ENCODE data around the gene NR2C1. TPM values are rescaled to one million over a fixed set of nuclear protein-coding genes. Genes with fewer than 3 reads are reported as not detected.

NR2C1 gene
- polyA plus RNA-seq, 3 donors, result 2.2 to 24.7 (median 6.0) TPM

- intact Hi-C loops (cut with micrococcal nuclease), result no loop called here
- no peaks in the 10 kb centered on the region for H3K79me2 ChIP-seq (ENCODE audit: insufficient read depth, low read length)
- no peak overlapping the region for H3K4me3 Mint-ChIP-seq
- no peaks in the 10 kb centered on the region for H3K4me1 Mint-ChIP-seq
- H3K4me1 ChIP-seq (ENCODE audit: control insufficient read depth in 1 of 2, insufficient read depth in 2 of 2, low read length in 2 of 2), result no peaks in the 10 kb centered on the region
- no peaks in the 10 kb centered on the region for H4K20me1 ChIP-seq (ENCODE audit: insufficient read depth, low read length)
- H3K27me3 ChIP-seq (ENCODE audit: control insufficient read depth in 2 of 2, insufficient read depth in 2 of 2, low read length in 2 of 2), result no peaks in the 10 kb centered on the region
- H3K27me3 Mint-ChIP-seq (ENCODE audit: low read depth in 3 of 3), result peaks cover 0 to 2% (median 0%) of the 10 kb centered on the region in 3 donors
- H3K36me3 Mint-ChIP-seq, result peaks cover 33 to 48% of the 10 kb centered on the region in 2 donors
- no peak for DNase-seq
- no peak overlapping the region for H2AFZ ChIP-seq (ENCODE audit: insufficient read depth, low read depth, low read length, poor library complexity, severe bottlenecking)
- peak overlapping the region in 1 of 7 donors; percentile 14 for H3K27ac Mint-ChIP-seq
- TF ChIP-seq CTCF (IDR thresholded peaks at IDR 0.05), result no peak
- no peak overlapping the region for H3K9ac ChIP-seq (ENCODE audit: insufficient read depth, low read length, poor library complexity, severe bottlenecking)
- no peak overlapping the region for H3K4me3 ChIP-seq (replicated peaks in 1 of 3; ENCODE audit: low read depth in 2 of 3, low read length in 3 of 3)
- peaks cover 24 to 45% of the 10 kb centered on the region in 2 donors for H3K36me3 ChIP-seq (replicated peaks in 1 of 2; ENCODE audit: control insufficient read depth in 1 of 2, insufficient read depth in 2 of 2, low read length in 2 of 2)
- no peak overlapping the region for H3K4me2 ChIP-seq (replicated peaks; ENCODE audit: extremely low read depth, low read length, poor library complexity, severe bottlenecking)
- WGBS (ENCODE audit: insufficient coverage), result 90% methylated on average over 2 of the region's 2 CpGs
- no peak overlapping the region for H3K27ac ChIP-seq (ENCODE audit: low read depth in 1 of 2, low read length in 2 of 2)
- no peaks in the 10 kb centered on the region for H3K9me3 Mint-ChIP-seq
- no peaks in the 10 kb centered on the region for H3K9me3 ChIP-seq (replicated peaks in 1 of 2; ENCODE audit: control insufficient read depth in 1 of 2, insufficient read depth in 1 of 2, low read length in 2 of 2)
These were observed 50.9 kb downstream of the NR2C1 start for GRCh38 chr12:95022477-95022876.

GRCh38 chr12:95017482-95017881 lies 55.9 kb downstream of the NR2C1 start:
- Mint-ChIP-seq H3K27me3 (ENCODE audit: low read depth in 3 of 3) (peaks cover 0 to 2% (median 0%) of the 10 kb centered on the region in 3 donors), H3K36me3 (peaks cover 22 to 26% of the 10 kb centered on the region in 2 donors), H3K4me3 (no peak overlapping the region), H3K27ac (no peak overlapping the region), H3K9me3 (peaks cover 0 to 6% (median 0%) of the 10 kb centered on the region in 7 donors), H3K4me1 (peaks cover 7% of the 10 kb centered on the region)
- Histone ChIP-seq H4K20me1 (ENCODE audit: insufficient read depth, low read length) (no peaks in the 10 kb centered on the region), H3K9ac (ENCODE audit: insufficient read depth, low read length, poor library complexity, severe bottlenecking) (no peak overlapping the region), H2AFZ (ENCODE audit: insufficient read depth, low read depth, low read length, poor library complexity, severe bottlenecking) (no peak overlapping the region), H3K79me2 (ENCODE audit: insufficient read depth, low read length) (no peaks in the 10 kb centered on the region), H3K27ac (ENCODE audit: low read depth in 1 of 2, low read length in 2 of 2) (no peak overlapping the region), H3K36me3 (replicated peaks in 1 of 2; ENCODE audit: control insufficient read depth in 1 of 2, insufficient read depth in 2 of 2, low read length in 2 of 2) (peaks cover 10% of the 10 kb centered on the region in 2 donors), H3K4me2 (replicated peaks; ENCODE audit: extremely low read depth, low read length, poor library complexity, severe bottlenecking) (no peak overlapping the region), H3K9me3 (replicated peaks in 1 of 2; ENCODE audit: control insufficient read depth in 1 of 2, insufficient read depth in 1 of 2, low read length in 2 of 2) (no peaks in the 10 kb centered on the region), H3K4me1 (ENCODE audit: control insufficient read depth in 1 of 2, insufficient read depth in 2 of 2, low read length in 2 of 2) (peaks cover 0 to 4% of the 10 kb centered on the region in 2 donors), H3K4me3 (replicated peaks in 1 of 3; ENCODE audit: low read depth in 2 of 3, low read length in 3 of 3) (no peak overlapping the region), H3K27me3 (ENCODE audit: control insufficient read depth in 2 of 2, insufficient read depth in 2 of 2, low read length in 2 of 2) (no peaks in the 10 kb centered on the region)
- no CpG with 5 or more reads among the region's 1 CpG for WGBS (ENCODE audit: insufficient coverage)
- intact Hi-C loops (cut with micrococcal nuclease), result no loop called here
- no peak for TF ChIP-seq CTCF (IDR thresholded peaks at IDR 0.05)
- no peak for DNase-seq

Measured in CD14-positive monocyte (primary cell).